HEK293 (cell line): ENCODE data around the gene RPL15.
"Not testable (repeated sequence)": the region's sequence is repeated elsewhere in the genome, so short reads cannot be mapped to it uniquely, and the experiment has no call there.

Experiments
- BCL11A ChIP-seq: fragments of 450-650 bp; formaldehyde crosslinking; IDR thresholded peaks from 2 replicates; pipeline ENCODE4 v1.5.1; 2016; ENCODE audit warnings: low read depth, missing biosample characterization, missing genetic modification characterization
- GLI4 ChIP-seq: fragments of 450-650 bp; formaldehyde crosslinking; IDR thresholded peaks from 2 replicates; pipeline ENCODE4 v1.5.1; 2016; ENCODE audit warnings: missing biosample characterization, missing genetic modification characterization
- MYNN ChIP-seq: fragments of 450-650 bp; formaldehyde crosslinking; IDR thresholded peaks from 2 replicates; pipeline ENCODE4 v1.5.1; 2016; ENCODE audit warnings: missing biosample characterization, missing genetic modification characterization, borderline replicate concordance
- ZBTB1 ChIP-seq: fragments of 450-650 bp; formaldehyde crosslinking; IDR thresholded peaks from 2 replicates; pipeline ENCODE4 v1.5.1; 2016; ENCODE audit warnings: missing biosample characterization, missing genetic modification characterization
- ZBTB20 ChIP-seq: fragments of 450-650 bp; formaldehyde crosslinking; IDR thresholded peaks from 2 replicates; pipeline ENCODE4 v1.5.1; 2016; ENCODE audit warnings: missing biosample characterization, missing genetic modification characterization
- ZEB2 ChIP-seq: fragments of 450-650 bp; formaldehyde crosslinking; IDR thresholded peaks from 2 replicates; pipeline ENCODE4 v1.5.1; 2016; ENCODE audit warnings: missing biosample characterization, missing genetic modification characterization
- ZNF146 ChIP-seq: fragments of 450-650 bp; formaldehyde crosslinking; IDR thresholded peaks from 2 replicates; pipeline ENCODE4 v1.5.1; 2016; ENCODE audit warnings: missing biosample characterization, missing genetic modification characterization
- ZNF239 ChIP-seq: fragments of 450-650 bp; formaldehyde crosslinking; IDR thresholded peaks from 2 replicates; pipeline ENCODE4 v1.5.1; 2016; ENCODE audit warnings: missing biosample characterization, missing genetic modification characterization
- ZNF24 ChIP-seq: fragments of 450-650 bp; formaldehyde crosslinking; IDR thresholded peaks from 2 replicates; pipeline ENCODE4 v1.5.1; 2016; ENCODE audit warnings: missing biosample characterization, missing genetic modification characterization
- ZNF292 ChIP-seq: fragments of 450-650 bp; formaldehyde crosslinking; IDR thresholded peaks from 2 replicates; pipeline ENCODE4 v1.5.1; 2016; ENCODE audit warnings: low read depth, missing biosample characterization, missing genetic modification characterization, borderline replicate concordance
- ZNF423 ChIP-seq: fragments of 450-650 bp; formaldehyde crosslinking; IDR thresholded peaks from 2 replicates; pipeline ENCODE4 v1.5.1; 2016; ENCODE audit warnings: missing biosample characterization, missing genetic modification characterization
- ZNF660 ChIP-seq: fragments of 450-650 bp; IDR thresholded peaks from 2 replicates; pipeline ENCODE4 v1.5.1; 2018; ENCODE audit warnings: missing biosample characterization, mild to moderate bottlenecking, missing genetic modification characterization
- TF ChIP-seq, protein P1 (sequence below): fragments of 450-650 bp; formaldehyde crosslinking; IDR thresholded peaks from 2 replicates; pipeline ENCODE4 v1.5.1; 2016; ENCODE audit warnings: missing biosample characterization, missing genetic modification characterization
- TF ChIP-seq, protein P2 (sequence below): fragments of 450-650 bp; formaldehyde crosslinking; IDR thresholded peaks from 2 replicates; pipeline ENCODE4 v1.5.1; 2016; ENCODE audit warnings: missing biosample characterization, missing genetic modification characterization

DNA sequence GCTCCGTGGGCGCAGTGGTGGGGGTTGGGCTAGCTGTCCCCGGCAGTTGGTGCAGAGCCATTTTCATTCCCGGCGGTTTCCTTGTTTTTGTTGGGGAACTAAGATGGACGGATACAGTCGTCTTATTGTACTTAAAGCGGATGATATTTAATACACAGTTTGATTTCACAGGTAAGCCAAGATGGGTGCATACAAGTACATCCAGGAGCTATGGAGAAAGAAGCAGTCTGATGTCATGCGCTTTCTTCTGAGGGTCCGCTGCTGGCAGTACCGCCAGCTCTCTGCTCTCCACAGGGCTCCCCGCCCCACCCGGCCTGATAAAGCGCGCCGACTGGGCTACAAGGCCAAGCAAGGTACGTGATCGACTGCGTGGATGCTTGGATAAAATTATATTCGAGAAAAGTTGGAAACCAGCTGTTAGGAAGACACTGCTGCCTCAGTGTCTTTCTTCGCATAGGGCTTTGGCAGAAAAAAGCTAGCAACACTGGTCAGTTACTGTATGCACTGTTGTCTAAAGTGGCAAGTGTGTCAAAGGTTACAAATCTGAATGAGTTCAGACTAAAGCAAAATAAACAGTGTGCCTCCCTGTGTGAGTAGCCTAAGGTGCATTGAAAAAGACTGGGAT, 859 bp downstream of the RPL15 start:
- TF ChIP-seq ZNF660 (tag by site-specific recombination); ZNF292; ZNF239 (tag by site-specific recombination); BCL11A (tag by site-specific recombination); ZBTB1 (tag by site-specific recombination); ZNF423; ZNF146 (tag by site-specific recombination); ZEB2 (tag by site-specific recombination); ZBTB20; MYNN (tag by site-specific recombination); ZNF24 (tag by site-specific recombination); GLI4 (tag by site-specific recombination): not testable (repeated sequence)
- TF ChIP-seq, protein P1, sequence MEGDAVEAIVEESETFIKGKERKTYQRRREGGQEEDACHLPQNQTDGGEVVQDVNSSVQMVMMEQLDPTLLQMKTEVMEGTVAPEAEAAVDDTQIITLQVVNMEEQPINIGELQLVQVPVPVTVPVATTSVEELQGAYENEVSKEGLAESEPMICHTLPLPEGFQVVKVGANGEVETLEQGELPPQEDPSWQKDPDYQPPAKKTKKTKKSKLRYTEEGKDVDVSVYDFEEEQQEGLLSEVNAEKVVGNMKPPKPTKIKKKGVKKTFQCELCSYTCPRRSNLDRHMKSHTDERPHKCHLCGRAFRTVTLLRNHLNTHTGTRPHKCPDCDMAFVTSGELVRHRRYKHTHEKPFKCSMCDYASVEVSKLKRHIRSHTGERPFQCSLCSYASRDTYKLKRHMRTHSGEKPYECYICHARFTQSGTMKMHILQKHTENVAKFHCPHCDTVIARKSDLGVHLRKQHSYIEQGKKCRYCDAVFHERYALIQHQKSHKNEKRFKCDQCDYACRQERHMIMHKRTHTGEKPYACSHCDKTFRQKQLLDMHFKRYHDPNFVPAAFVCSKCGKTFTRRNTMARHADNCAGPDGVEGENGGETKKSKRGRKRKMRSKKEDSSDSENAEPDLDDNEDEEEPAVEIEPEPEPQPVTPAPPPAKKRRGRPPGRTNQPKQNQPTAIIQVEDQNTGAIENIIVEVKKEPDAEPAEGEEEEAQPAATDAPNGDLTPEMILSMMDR (tag by site-specific recombination) = not testable (repeated sequence)
- TF ChIP-seq, protein P2, sequence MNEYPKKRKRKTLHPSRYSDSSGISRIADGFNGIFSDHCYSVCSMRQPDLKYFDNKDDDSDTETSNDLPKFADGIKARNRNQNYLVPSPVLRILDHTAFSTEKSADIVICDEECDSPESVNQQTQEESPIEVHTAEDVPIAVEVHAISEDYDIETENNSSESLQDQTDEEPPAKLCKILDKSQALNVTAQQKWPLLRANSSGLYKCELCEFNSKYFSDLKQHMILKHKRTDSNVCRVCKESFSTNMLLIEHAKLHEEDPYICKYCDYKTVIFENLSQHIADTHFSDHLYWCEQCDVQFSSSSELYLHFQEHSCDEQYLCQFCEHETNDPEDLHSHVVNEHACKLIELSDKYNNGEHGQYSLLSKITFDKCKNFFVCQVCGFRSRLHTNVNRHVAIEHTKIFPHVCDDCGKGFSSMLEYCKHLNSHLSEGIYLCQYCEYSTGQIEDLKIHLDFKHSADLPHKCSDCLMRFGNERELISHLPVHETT (tag by site-specific recombination) = not testable (repeated sequence)
